ENCODE results near the gene MVB12B.

DNA sequence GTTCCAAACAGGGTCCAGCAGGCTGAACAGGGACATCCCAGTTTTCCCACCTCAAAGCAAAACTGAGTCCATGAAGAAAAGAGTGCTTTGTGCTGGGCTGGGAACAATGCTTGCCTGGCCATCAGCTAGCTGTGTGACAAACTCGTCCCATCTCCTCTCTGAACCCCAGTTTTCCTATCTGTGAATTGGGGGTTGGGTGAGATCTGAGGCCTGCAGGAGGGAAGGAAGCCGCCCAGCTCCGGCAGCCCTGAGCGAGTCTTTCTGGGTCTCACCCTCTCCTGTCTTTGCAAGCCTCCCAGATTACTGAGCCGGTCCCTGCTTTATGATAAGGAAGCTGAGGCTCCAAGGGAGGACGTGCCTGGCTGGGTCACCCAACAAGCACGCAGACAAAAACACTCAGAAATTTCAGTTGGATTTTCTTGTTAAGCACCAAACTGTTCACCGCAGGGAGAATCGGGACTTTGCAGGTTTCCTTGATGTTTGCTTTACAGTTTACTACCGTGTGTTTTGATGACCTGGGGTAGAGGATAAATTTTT is 204.5 kb downstream of the MVB12B start:
- TF ChIP-seq GATA2 (IDR thresholded peaks at IDR 0.05; ENCODE audit: low read depth, low read length) (no peak), GATA3 (IDR thresholded peaks at IDR 0.05; ENCODE audit: low read depth, low read length) (no peak)
